C4-2B (cell line): Measurements from ENCODE around the gene FRMD4B.
A peak's percentile ranks its signal among the peaks of the same experiment; 100 is the strongest.

Experiments used
- H3K27ac ChIP-seq: fragments of 450-650 bp; 2 replicates; pipeline ENCODE4 v1.5.1; 2017
- CTCF ChIP-seq: fragments of 450-650 bp; conservative IDR thresholded peaks from 2 replicates; pipeline ENCODE4 v1.5.1; 2017; ENCODE audit warnings: mild to moderate bottlenecking
- ZFX ChIP-seq: fragments of 450-650 bp; IDR thresholded peaks from 2 replicates; pipeline ENCODE4 v1.6.1; 2017

Gene FRMD4B

GRCh38 chr3:69425249-69425648, 39.4 kb upstream of the FRMD4B start:
- TF ChIP-seq ZFX (no peak), CTCF (peak; percentile 70)

GRCh38 chr3:69423463-69424155, 37.7 kb upstream of the FRMD4B start:
- TF ChIP-seq ZFX, result no peak
- no peak for TF ChIP-seq CTCF
- H3K27ac ChIP-seq, result no peak overlapping the region

More at GRCh38 chr3:69425249-69425648, 39.4 kb upstream of the FRMD4B start:
- H3K27ac ChIP-seq, result no peak overlapping the region

- H3K27ac ChIP-seq, result no peak overlapping the region
- TF ChIP-seq ZFX, result no peak
- no peak for TF ChIP-seq CTCF
Observed at GRCh38 chr3:69422751-69423150, 36.9 kb upstream of the FRMD4B start.

GRCh38 chr3:69420781-69421520, 35.1 kb upstream of the FRMD4B start:
- TF ChIP-seq CTCF (no peak), ZFX (no peak)
- no peak overlapping the region for H3K27ac ChIP-seq

- TF ChIP-seq CTCF (no peak), ZFX (no peak)
- no peak overlapping the region for H3K27ac ChIP-seq
Observed at GRCh38 chr3:69419276-69419675, 33.4 kb upstream of the FRMD4B start.

- no peak overlapping the region for H3K27ac ChIP-seq
- TF ChIP-seq ZFX (no peak), CTCF (no peak)
Observed at GRCh38 chr3:69417541-69418078, 31.7 kb upstream of the FRMD4B start.
